ENCODE measurements around the gene GPATCH8. TPM values are rescaled to one million over a fixed set of nuclear protein-coding genes. Genes with fewer than 3 reads are reported as not detected.

Gene GPATCH8
- total RNA-seq, 1 donor from 2014 or later, result 18.6 TPM

- DNase-seq (ENCODE audit: low read depth), result no peak
Observed at GRCh38 chr17:44464037-44464436, 39.2 kb downstream of the GPATCH8 start.

GRCh38 chr17:44451832-44452231 is 51.4 kb downstream of the GPATCH8 start:
- DNase-seq (ENCODE audit: low read depth), result no peak

GRCh38 chr17:44451016-44451627 is 52.1 kb downstream of the GPATCH8 start:
- DNase-seq (ENCODE audit: low read depth), result no peak

- no peak for DNase-seq (ENCODE audit: low read depth)
Observed at GRCh38 chr17:44448412-44448811, 54.8 kb downstream of the GPATCH8 start.

- DNase-seq (ENCODE audit: low read depth), result no peak
Observed at GRCh38 chr17:44444735-44445105, 58.5 kb downstream of the GPATCH8 start.

GRCh38 chr17:44442806-44443205 is 60.4 kb downstream of the GPATCH8 start:
- no peak for DNase-seq (ENCODE audit: low read depth)

GRCh38 chr17:44439168-44439567 is 64.0 kb downstream of the GPATCH8 start:
- peak; percentile 26 for DNase-seq (ENCODE audit: low read depth)

- peak; percentile 88 for DNase-seq (ENCODE audit: low read depth)
Observed at GRCh38 chr17:44438636-44439035, 64.6 kb downstream of the GPATCH8 start.

- DNase-seq (ENCODE audit: low read depth), result peak; percentile 5
Observed at GRCh38 chr17:44436336-44436735, 66.9 kb downstream of the GPATCH8 start.

GRCh38 chr17:44432254-44433157 is 70.7 kb downstream of the GPATCH8 start:
- DNase-seq (ENCODE audit: low read depth), result no peak

- DNase-seq (ENCODE audit: low read depth), result no peak
Observed at GRCh38 chr17:44424828-44425461, 78.3 kb downstream of the GPATCH8 start.

GRCh38 chr17:44417553-44417952 is 85.7 kb downstream of the GPATCH8 start:
- DNase-seq (ENCODE audit: low read depth), result no peak

- DNase-seq (ENCODE audit: low read depth), result no peak
Observed at GRCh38 chr17:44416558-44417289, 86.5 kb downstream of the GPATCH8 start.

GRCh38 chr17:44414394-44415155 is 88.6 kb downstream of the GPATCH8 start:
- no peak for DNase-seq (ENCODE audit: low read depth)

GRCh38 chr17:44409309-44410028 is 93.7 kb downstream of the GPATCH8 start:
- no peak for DNase-seq (ENCODE audit: low read depth)

GRCh38 chr17:44408786-44409185 is 94.4 kb downstream of the GPATCH8 start:
- no peak for DNase-seq (ENCODE audit: low read depth)

- no peak for DNase-seq (ENCODE audit: low read depth)
Observed at GRCh38 chr17:44402564-44403172, 100.5 kb downstream of the GPATCH8 start.

- peak; percentile 45 for DNase-seq (ENCODE audit: low read depth)
Observed at GRCh38 chr17:44400226-44400847, 102.9 kb downstream of the GPATCH8 start.
